GM12872 (cell line): ENCODE data around the gene CERS3.

ENCODE experiments used
- TF ChIP-seq, protein P1 (sequence below): IDR thresholded peaks from 3 replicates; pipeline ENCODE4 v1.5.1; 2011; ENCODE audit warnings: low read depth, mild to moderate bottlenecking, low read length, moderate library complexity; ENCODE audit not compliant: insufficient read depth

The CERS3 gene

DNA sequence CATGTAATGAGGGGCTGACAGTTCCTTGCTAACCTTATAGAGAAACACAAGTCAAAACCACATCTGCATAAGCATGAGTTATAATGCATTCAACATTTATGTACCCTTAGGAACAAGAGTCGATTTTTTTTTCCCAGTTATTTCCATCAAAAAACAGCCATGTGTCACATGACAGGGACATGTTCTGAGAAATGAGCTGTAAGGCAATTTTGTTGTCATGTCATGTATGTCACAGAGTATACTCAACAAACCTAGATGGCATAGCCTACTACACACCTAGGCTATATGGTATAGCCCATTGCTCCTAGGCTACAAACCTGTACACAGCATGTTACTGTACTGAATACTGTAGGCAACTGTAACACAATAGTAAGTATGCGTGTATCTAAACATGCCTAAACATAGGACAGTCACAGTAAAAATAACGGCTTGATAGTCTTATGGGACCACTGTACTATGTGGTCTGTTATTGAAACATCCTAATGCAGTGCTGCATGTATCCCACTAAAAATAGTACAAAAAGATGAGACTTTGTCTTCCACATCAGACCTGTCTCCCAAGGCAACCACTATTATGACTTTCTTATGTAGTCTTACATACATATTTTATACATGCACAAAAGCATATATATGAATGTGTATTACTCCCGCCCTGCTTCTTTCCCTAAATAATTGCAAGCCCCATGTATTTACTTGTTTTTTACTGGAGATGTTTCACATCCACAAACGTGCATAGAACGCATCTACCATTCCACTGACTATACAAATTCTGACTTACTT lies 38.3 kb upstream of the CERS3 start:
- TF ChIP-seq, protein P1, sequence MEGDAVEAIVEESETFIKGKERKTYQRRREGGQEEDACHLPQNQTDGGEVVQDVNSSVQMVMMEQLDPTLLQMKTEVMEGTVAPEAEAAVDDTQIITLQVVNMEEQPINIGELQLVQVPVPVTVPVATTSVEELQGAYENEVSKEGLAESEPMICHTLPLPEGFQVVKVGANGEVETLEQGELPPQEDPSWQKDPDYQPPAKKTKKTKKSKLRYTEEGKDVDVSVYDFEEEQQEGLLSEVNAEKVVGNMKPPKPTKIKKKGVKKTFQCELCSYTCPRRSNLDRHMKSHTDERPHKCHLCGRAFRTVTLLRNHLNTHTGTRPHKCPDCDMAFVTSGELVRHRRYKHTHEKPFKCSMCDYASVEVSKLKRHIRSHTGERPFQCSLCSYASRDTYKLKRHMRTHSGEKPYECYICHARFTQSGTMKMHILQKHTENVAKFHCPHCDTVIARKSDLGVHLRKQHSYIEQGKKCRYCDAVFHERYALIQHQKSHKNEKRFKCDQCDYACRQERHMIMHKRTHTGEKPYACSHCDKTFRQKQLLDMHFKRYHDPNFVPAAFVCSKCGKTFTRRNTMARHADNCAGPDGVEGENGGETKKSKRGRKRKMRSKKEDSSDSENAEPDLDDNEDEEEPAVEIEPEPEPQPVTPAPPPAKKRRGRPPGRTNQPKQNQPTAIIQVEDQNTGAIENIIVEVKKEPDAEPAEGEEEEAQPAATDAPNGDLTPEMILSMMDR = no peak

DNA sequence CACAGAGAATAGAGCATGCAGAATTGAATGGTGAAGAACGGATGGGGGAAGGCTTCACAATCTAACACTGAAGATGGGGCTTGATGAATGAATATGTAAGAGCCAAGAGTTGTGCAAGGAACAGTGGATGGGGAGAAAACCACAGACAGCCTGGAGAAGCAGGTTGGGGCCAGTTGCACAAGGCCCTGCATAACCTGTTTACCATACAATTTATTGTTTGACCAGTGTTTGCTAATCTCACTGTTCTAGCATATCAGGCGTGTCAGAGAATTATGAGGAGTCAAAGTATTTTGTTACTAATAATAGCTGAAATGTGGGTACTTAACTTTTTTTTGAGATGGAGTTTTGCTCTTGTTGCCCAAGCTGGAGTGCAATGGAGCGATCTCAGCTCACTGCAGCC lies 36.8 kb upstream of the CERS3 start:
- TF ChIP-seq, protein P1 = no peak

DNA sequence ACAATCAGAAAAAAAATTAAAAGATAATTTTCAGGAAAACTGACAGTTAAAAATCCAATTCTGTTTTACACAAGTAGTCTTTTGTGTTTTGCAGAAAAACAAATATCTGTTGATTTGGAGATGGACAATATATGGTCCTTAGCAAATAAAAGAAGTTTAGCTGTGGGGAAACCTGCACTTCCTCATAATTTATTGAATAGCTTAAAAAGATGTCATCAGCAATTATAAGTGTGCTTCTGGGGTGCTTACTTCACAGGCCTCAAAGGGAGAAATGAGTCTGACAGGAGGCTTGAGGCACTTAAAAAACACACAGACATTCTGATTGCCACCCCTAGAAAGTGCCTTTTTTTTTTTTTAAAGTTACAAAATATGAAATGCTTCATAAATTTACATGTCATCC lies 31.6 kb upstream of the CERS3 start:
- TF ChIP-seq, protein P1 = no peak

DNA sequence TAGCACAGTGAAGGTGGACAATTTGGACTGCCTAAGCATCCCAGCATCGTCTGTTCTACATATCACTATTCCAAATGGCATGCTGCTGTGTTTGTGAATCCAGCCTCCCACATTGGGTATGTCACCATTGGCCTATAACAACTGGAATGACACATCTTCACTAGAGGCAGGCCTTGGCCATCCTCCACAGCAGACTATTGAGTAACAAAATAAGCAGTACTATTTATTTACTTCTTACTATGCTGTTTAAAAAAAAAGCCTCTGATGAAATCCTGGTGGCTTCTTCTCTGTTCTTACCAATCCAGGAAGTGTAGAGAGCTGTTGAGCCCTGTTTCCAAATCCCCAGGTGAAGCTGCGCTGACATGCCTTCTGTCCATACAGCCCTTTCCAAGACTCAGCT lies 30.6 kb upstream of the CERS3 start:
- TF ChIP-seq, protein P1 = no peak

DNA sequence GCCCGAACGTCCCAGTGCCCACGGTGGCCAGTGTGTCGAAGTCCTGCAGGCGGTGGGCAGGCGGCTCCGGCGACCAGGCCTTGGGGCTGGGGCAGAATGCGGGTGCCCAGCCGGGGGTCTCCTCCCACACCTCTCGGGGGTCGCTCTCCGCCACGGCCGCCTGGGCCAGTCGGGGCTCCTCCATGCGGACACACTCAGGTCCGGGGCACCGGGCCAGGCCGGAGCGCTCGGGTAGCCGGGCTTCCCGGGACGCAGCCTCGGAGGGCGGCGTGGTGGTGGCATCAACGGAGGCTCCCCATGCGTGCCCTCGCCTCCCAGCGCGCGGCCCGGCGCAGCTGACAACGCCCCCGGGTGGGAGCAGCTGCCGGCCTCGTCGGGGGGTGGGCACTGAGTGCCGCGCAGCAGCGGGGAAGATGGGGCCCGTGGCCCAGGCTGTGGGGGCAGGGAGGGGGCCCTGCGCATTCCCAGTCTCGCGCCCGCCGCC lies 30.1 kb upstream of the CERS3 start:
- TF ChIP-seq, protein P1 = no peak

DNA sequence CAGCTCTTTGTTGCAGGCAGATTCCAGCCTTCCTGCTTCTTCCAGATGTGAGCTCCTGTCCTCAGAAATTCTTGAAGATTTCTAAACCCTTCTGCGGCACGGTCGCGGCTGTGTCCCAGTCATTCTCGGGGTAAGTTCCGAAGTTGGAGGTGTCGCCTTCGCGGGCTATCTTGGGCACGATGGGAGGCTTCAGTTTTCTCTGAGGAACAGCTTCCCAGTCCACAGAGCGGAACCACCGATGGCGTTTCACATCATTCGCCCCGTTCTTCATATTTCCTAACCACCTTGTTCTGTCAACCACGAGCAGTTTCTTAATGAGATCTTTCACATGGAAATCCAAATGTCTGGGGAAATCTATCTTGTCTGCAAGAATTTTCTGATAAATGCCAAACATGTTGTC lies 24.7 kb upstream of the CERS3 start:
- TF ChIP-seq, protein P1 = no peak

DNA sequence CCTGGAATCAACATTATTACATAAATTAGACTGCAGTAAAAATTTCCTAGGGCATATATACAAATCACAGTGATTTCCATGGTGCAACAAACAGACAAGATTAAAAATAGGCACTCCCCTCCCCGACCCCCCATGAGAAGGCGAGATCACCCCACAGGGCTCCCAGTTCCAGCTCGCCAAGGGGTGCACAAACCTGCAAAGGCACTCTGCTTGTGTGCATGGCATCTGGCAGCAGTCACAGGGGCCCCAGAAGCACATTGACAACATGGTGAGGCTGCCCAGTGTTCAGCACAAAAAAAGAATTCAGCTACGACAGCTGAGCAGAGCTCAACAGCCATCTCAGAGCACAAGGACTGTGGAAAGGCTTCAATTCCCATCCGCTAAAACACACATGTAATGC lies 19.2 kb upstream of the CERS3 start:
- TF ChIP-seq, protein P1 = no peak

DNA sequence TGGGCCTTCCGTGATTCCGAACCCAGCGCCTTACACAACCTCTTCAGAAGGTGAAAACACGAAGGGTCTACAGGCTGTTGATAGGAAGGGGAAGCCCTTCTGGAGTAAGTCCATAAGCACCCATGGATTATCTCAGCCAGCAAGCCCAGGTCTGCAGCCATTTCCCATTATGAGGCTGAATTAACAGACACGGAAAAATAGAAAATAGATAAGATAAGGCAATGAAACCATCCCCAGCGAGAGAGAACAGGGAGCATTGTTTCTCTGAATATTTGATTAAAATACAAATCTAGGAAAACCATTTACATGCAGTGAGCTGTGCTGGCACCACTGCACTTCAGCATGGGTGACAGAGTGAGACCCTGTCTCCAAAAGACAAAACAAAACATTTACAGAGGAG lies 16.2 kb upstream of the CERS3 start:
- TF ChIP-seq, protein P1 = no peak
